NCI-H2196 (cell line): ENCODE results near the gene PRKN.

Experiments used
- DNase-seq: peaks from one replicate; lab custom pipeline; 2025; ENCODE audit not compliant: unreplicated experiment; lab: John Stamatoyannopoulos, UW

PRKN gene

DNA sequence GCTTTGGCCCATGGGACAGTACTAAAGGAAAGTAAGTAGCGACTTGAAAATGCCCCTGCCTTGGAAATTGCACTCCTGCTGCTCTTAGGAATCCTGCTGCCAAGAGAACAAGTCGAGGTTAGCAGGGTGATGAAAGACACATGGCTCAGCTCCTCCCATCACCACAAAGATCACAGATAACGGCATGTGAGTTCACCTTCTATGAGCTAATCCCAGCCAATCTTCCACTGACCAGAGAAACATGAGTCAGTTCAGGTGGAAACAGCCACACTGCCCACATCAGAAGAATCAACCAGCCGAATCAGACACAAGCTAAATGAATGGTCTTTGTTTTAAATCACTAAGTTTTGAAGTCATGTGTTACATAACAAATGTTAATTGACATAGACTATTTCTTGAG lies 106.3 kb downstream of the PRKN start:
- no peak for DNase-seq

DNA sequence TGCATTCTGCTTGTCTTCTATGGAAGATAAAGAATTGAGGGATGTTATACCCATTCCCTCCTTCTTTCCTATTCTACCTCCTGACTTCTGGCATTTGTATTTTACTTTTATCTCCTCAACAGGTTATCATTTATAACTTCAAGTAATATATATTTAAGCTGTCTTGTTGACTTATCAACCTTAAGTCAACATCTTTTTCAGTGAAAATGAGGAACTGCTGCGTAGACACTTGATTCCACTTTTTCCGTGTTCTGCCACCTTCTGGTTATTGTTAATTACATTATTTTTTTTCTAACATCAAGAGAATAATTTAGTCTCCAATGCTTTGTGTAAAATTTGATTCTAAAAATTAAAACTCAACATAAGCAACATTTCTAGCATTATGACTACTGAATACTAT lies 107.5 kb downstream of the PRKN start:
- no peak for DNase-seq

DNA sequence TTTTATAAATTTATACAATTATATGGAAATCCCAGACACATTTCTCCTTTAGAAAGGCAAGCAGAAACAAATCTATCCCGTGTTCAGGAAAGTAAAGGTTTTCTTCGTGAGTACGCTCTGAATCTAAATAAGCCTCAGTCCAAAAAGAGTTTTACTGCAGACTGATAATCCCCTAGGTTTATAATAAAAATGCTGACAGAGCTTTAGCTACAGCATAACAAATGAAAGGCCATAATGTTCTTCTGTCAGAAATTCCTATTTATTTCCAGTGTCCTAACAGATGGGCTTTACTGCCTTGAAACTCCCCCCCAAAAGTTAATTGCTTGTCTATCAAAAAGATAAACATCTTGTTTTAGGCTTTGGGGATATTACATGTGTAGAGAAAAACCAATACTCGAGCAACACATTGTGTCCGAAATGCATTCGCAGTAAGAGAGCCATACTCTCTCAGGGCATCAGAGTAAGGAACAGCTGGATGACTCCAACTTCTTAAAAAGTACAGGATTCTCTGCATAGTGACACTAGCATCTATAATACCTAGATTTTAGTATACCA lies 109.0 kb downstream of the PRKN start:
- no peak for DNase-seq

DNA sequence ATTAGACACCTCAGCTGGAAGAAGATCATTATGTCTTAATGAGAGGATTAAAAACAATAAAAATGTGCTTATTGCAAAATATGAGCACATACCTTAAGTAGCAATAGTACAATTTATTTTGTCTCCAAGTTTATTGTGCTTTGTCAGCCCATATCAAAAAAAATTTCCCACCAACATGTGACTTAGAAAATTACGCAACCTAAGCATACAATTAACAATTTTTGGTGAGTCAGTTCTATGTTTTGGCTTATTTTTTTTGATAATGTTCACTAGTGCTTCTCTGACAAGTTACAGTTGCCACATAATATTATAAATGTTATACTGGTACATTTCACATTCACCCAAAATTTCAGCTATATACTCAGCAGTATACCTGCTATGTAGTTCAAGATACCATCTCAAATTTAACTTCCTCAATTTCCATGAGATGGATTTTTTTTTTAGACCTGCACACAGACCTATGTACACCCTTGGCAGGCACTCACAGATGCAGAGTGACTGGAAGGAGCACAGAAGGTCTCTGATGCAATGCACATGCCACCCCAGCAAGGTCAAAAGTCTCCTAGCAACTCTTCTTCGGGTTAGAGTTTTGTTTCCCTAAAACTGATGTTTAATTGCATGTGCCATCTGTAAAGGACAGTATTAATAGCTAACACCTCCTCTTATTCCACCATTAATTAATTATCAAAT lies 112.4 kb downstream of the PRKN start:
- DNase-seq: no peak

DNA sequence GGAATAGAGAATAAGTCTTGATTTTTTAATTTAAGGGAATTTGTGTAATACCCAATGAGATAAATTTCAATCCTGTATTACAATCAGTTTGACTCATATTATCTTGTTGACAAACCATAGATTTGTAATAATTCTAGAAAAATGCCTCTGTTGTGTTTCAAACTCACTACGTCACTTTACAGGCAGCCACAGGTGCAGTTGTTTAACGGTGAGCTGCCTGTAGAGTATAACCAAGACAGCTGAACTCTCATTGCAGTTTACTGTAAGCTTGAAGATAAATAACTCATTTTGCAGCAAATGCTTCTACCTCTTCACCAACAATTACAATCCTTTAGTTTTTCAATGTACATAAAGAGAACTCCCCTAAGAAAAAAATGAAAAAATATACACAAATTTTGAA lies 114.3 kb downstream of the PRKN start:
- no peak for DNase-seq

DNA sequence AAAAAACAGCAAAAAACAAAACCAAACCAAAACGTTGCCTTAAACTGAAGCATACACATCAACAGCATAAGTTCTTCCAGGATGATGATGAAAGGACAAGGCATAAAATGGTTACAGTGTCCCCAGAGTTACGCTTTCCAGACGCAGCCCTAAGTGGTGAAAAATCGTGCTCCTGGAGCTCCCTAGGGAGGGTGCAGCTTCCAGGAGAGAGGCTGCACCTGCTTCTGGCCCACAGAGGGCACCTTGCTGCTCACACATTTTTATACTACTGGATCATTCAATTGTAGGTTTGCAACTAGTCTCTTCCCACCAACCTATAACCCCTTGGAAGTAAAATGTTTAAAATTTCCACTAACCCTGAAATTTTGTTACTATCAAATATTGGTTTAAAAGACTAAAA lies 115.0 kb downstream of the PRKN start:
- no peak for DNase-seq

- DNase-seq: no peak
Measured at GRCh38 chr6:162610351-162610750, 117.2 kb downstream of the PRKN start.

GRCh38 chr6:162605881-162606280 lies 121.7 kb downstream of the PRKN start:
- DNase-seq: no peak

DNA sequence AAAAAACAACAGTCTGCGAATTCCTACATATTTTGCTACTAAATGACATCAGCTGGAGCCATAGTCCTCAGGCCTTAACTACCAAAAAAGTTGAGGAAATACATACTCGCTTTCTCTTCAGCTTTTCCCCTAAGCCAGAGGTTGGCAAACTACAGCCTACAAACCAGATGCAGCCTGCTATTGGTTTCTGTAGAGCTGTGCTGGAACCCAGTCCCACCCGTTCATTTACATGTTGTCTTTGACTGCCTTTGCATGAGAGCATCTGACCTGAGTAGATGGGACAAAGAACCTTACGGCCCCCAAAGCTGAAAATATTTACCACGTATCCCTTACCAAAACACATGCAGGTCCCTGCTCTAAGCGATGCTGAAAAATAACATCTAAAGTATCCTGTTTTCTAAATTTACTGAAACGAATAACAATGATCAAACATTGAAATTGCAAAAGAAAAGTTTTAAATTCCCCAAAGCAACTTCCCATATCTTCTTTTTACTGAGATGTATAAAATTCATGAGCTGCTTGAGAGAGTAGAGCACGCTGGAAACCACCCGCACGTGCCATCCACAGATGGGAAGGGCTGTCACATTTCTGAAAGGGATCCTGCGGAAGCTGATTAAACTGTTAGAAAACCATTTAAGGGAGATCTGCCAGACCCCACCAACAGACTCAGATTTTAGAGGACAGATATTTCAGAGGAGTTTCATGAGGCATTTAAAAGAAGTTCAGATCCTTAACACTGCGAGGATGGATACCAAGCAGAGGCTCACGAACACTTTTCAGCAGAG lies 124.1 kb downstream of the PRKN start:
- DNase-seq: no peak

- DNase-seq: no peak
Measured at GRCh38 chr6:162602759-162603158, 124.8 kb downstream of the PRKN start.

GRCh38 chr6:162596676-162597075 lies 130.9 kb downstream of the PRKN start:
- DNase-seq: no peak

DNA sequence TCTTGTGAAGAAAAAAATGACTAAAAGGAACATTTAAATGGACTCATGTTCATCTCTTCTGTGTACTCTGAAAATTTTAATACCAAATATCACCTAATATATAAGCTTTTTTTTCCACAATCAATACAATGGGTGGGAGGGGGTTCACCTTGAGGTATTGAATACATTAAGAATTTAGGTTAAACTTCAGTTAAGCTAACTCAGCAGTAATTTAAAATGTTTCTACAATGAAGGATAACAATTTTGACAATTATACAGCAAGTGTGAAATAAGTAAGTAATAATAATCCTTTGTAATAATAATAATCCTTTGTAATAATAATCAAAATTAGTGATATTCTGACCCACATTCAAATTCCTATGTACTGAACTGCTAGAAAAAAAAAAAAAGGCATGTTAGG lies 136.0 kb downstream of the PRKN start:
- DNase-seq: no peak

DNA sequence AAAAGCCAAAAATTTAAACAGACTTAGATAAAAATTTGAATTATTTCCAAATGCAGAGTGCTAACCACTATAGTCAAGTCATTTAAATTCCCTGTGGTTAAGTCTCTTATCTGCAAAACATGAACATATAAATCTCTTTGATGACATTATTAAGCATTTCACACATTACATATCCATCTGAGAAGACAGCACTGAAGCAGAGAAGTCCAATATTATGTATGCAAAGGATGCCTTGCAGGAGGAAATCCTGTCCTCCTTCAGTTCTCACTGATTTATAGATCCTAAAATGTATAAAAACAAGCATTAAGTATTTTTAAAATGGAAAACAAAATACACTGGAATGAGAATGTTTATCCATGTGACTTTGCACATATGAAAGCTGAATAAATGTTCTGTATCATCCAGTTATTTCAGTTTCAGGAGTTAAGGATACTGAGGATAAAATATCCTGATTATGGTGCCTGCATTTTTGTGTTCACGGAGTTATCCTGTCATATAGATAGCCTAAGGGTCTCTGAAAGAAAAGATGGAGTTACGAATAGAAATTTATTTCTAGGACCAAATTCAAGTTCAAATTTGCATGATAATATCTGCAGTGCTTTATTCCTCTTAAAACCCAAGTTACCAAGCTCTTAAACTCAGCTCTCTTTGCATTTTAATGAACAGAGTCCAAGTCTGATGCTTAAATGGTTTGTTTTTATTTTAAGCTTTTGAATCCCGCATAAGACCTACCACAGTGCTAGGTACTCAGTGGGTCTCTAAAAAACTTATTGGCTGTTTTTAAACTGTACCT lies 145.4 kb downstream of the PRKN start:
- DNase-seq: no peak

DNA sequence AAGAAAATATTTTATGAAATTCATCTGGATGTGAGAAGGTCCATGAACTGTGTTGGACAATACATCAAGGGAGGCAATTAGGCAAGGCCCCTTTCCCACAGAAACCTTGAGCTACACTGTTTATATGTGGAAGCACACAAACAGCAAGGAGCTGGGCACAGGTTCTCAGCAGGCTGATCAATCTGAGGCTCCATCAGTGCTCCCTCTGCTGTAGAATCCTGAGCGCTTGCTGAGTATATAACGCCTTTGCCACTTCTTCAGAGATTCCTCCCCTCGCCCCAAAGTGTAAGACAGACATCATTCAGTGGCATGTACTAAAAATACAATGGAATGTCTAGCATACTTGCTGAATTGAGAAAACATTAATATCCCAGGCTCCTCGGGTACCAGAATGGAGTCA lies 146.9 kb downstream of the PRKN start:
- DNase-seq: no peak

DNA sequence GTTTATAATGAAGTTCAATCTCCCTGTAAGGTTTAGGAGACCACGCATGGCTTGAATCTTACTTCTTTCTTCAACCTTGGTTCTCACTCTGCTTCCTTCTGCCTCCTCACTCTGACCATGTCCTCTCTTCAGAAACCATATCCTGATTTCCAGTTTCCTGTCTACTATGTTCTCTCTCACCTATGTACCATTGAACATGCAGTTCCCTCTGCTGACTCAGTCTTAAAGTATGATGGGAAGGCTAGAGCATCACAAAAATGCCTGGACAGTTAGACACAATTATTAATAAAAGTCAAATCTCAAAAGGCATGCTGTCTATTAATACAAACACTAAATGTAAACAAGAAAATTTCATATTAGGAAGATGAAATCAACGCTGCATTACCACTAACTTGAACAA lies 151.6 kb downstream of the PRKN start:
- no peak for DNase-seq

DNA sequence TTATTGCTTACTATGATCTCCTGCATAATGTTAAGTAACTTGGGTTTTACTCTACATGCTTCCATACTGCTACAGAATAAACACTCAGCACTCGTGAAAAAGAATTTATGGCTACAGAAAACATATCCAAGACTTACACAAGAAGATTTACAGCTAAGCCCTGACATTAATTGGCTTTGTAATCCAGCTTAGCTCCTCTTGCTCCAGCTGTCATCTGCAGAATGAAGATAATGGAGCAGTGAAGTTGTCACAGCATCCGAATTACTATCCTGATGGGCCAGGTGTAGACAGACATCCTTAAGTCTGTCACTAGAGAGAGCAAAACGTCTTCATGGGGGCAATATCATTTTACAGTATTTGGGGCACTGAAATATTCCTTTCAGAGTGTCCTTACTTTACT lies 155.3 kb downstream of the PRKN start:
- DNase-seq: no peak

DNA sequence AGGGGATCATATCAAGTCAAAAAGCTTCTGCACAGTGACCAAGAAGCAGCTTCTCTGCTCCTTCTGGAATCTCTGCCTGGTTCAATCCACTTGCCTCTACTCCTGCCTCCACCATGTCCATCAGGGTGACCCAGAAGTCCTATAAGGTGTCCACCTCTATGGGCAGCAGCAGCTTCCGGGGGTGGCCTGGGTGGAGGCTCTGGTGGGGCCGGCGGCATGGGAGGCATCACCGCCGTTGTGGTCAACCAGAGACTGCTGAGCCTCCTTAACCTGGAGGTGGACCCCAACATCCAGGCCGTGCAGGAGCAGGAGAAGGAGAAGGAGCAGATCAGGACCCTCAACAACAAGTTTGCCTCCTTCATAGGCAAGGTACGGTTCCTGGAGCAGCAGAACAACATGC lies 159.3 kb downstream of the PRKN start:
- no peak for DNase-seq

DNA sequence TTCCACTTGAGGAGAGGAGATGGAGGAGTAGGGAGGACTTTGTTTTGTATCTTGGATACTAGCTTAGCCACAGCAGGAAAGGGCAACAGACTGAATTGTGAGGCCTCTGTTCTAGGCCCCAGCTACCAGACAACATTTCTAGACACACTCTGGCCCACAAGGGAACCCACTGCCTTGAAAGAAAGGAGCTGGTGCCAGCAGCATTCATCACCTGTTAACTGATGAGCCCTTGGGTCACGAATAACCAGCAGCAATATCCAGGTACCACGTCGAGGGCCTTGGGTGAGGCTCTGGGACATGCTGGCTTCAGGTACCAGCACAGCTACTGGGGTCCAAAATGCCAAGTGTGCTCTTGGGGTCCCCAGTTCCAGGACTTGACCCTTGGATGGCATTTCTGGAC lies 165.5 kb downstream of the PRKN start:
- no peak for DNase-seq

DNA sequence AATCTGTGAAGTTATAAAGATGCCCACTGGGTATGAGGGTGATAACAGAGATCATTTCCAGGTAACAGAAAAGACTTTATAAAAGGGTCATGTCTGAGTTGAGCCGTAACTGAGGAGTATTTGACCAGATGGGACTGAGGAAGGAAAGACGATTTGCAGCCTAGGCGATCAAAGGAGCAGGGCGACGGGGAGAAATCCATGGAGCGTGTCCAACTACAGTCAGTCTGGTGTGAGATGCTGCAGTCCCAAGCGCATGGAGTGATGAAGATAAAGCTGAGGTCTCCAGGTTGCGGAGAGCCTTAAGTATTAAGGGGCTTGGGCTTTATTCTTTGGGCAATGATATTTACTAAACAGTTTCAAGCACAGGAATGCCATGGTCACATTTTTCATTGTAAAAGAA lies 166.7 kb downstream of the PRKN start:
- DNase-seq: no peak

- DNase-seq: no peak
Measured at GRCh38 chr6:162554531-162554930, 173.0 kb downstream of the PRKN start.

GRCh38 chr6:162546905-162547304 lies 180.7 kb downstream of the PRKN start:
- DNase-seq: no peak

- DNase-seq: no peak
Measured at GRCh38 chr6:162543221-162543620, 184.3 kb downstream of the PRKN start.
